HUES48 (cell line): Measurements from ENCODE around the gene SNX13.
"Not testable (repeated sequence)": the region's sequence is repeated elsewhere in the genome, so short reads cannot be mapped to it uniquely, and the experiment has no call there.

Source experiments
- H3K27ac ChIP-seq: one replicate; pipeline ENCODE4 v1.7.0; 2013; ENCODE audit warnings: low read depth, low read length, inconsistent platforms
- H3K27me3 ChIP-seq: 2 replicates; pipeline ENCODE4 v1.6.1; 2013; ENCODE audit warnings: mild to moderate bottlenecking, low read length; ENCODE audit not compliant: control insufficient read depth, insufficient read depth
- H3K36me3 ChIP-seq: 2 replicates; pipeline ENCODE4 v1.6.1; 2013; ENCODE audit warnings: low read length; ENCODE audit not compliant: control insufficient read depth, insufficient read depth
- H3K4me1 ChIP-seq: 2 replicates; pipeline ENCODE4 v1.6.1; 2013; ENCODE audit warnings: mild to moderate bottlenecking, low read length; ENCODE audit not compliant: control insufficient read depth, insufficient read depth
- H3K4me3 ChIP-seq: 2 replicates; pipeline ENCODE4 v1.5.1; 2013; ENCODE audit warnings: mild to moderate bottlenecking, low read depth, low read length
- H3K9ac ChIP-seq: 2 replicates; pipeline ENCODE4 v1.6.1; 2013; ENCODE audit warnings: mild to moderate bottlenecking, low read depth, low read length, moderate library complexity
- H3K9me3 ChIP-seq: 2 replicates; pipeline ENCODE4 v1.6.1; 2013; ENCODE audit warnings: low read length; ENCODE audit not compliant: control insufficient read depth, insufficient read depth

The SNX13 gene

DNA sequence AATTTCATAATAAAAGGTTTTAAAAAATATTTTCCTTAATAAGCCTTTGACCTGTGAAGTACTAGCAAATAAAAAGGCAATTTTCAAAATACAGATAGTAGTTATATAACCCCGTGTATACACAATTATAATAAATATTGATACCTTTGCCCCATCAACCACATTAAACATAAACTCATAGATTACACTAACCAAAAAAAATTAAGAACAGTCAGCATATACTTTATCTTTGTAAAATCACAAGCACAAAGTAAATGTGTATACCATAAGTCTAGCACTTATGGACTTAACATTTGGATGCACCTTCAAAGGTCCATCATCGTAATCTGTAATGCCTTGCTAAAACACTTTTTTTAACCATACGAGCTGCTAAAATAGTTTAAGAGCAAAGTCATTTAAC, 123.4 kb downstream of the SNX13 start:
- H3K4me1 ChIP-seq, result peaks cover 10% of the 10 kb centered on the region; the same call in 1 of the 2 replicates
- no peak overlapping the region for H3K9ac ChIP-seq
- no peak overlapping the region for H3K4me3 ChIP-seq
- H3K9me3 ChIP-seq, result no peaks in the 10 kb centered on the region; the same call in 1 of the 2 replicates
- H3K27me3 ChIP-seq, result no peaks in the 10 kb centered on the region
- H3K27ac ChIP-seq, result no peak overlapping the region
- H3K36me3 ChIP-seq, result peaks cover 18% of the 10 kb centered on the region; the same call in 1 of the 2 replicates

DNA sequence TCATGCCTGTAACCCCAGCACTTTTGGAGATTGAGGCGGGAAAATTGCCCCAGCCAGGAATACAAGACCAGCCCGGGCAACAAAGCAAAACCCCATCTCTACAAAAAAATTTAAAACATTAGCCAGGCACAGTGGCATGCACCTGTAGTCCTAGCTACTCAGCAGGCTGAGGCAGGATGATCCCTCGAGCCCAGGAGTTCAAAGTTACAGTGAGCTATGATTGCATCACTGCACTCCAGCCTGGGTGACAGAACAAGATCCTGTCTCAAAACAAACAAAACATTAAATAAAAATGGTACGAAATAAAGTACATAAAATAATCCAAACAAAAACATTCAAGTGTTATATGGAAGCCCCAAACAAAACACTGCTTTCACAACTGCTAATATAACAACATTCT, 125.0 kb downstream of the SNX13 start:
- no peaks in the 10 kb centered on the region for H3K27me3 ChIP-seq

GRCh38 chr7:17814058-17814457, 126.2 kb downstream of the SNX13 start:
- Histone ChIP-seq H3K9me3 (no peaks in the 10 kb centered on the region; the same call in 1 of the 2 replicates), H3K4me3 (no peak overlapping the region), H3K36me3 (peaks cover 13% of the 10 kb centered on the region; the same call in 1 of the 2 replicates), H3K4me1 (peaks cover 10% of the 10 kb centered on the region; the same call in 1 of the 2 replicates), H3K27me3 (no peaks in the 10 kb centered on the region), H3K9ac (no peak overlapping the region), H3K27ac (no peak overlapping the region)

More for the DNA sequence above, 125.0 kb downstream of the SNX13 start:
- no peak overlapping the region for H3K27ac ChIP-seq
- no peaks in the 10 kb centered on the region; the same call in 1 of the 2 replicates for H3K9me3 ChIP-seq
- H3K36me3 ChIP-seq, result peaks cover 13% of the 10 kb centered on the region; the same call in 1 of the 2 replicates
- no peak overlapping the region for H3K9ac ChIP-seq
- no peak overlapping the region; the same call in 1 of the 2 replicates for H3K4me3 ChIP-seq
- H3K4me1 ChIP-seq, result peaks cover 10% of the 10 kb centered on the region; the same call in 1 of the 2 replicates

- not testable (repeated sequence) for H3K27me3 ChIP-seq, H3K9ac ChIP-seq, H3K4me3 ChIP-seq, H3K36me3 ChIP-seq, H3K4me1 ChIP-seq, H3K9me3 ChIP-seq, H3K27ac ChIP-seq
These were observed 131.1 kb downstream of the SNX13 start for GRCh38 chr7:17809215-17809614.

DNA sequence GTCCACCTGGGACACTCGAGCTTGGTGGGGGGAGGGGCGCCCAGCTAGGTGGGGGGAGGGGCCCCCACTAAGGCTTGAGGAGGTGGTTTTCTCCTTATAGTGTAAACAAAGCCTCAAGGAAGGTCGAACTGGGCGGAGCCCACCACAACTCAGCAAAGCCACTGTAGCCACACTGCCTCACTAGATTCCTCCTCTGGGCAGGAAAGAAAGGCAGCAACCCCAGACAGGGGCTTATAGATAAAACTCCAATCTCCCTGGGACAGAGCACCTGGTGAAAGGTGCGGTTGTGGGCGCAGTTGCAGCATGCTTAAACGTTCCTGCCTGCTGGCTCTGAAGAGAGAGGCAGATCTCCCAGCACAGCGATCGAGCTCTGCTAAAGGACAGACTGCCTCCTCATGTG, 133.1 kb downstream of the SNX13 start:
- H3K9ac ChIP-seq, result no peak overlapping the region
- H3K4me3 ChIP-seq, result no peak overlapping the region
- no peak overlapping the region for H3K27ac ChIP-seq
- peaks cover 3% of the 10 kb centered on the region for H3K4me1 ChIP-seq
- H3K36me3 ChIP-seq, result peaks cover 5% of the 10 kb centered on the region
- H3K9me3 ChIP-seq, result no peaks in the 10 kb centered on the region; the same call in 1 of the 2 replicates
- no peaks in the 10 kb centered on the region for H3K27me3 ChIP-seq

GRCh38 chr7:17806631-17807030, 133.7 kb downstream of the SNX13 start:
- Histone ChIP-seq H3K9me3 (no peaks in the 10 kb centered on the region; the same call in 1 of the 2 replicates), H3K36me3 (peaks cover 5% of the 10 kb centered on the region), H3K27ac (no peak overlapping the region), H3K4me3 (no peak overlapping the region), H3K27me3 (no peaks in the 10 kb centered on the region), H3K9ac (no peak overlapping the region), H3K4me1 (peaks cover 3% of the 10 kb centered on the region)

DNA sequence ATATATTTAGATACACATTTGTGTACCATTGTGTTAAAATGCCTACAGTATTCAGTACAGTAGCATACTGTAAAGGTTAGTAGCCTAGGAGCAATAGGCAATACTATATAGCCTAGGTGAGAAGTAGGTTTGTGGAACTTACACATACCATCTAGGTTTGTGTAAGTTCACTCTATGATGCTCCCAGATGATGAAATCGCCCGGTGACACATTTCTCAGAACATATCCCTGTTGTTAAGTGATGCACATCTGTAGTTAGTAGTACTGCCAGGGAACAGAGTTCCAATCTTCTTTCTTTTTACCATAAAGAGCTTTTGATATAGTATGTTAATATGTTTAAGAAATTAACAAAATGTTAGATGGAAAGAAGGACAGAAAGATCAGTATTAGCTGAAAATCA, 138.2 kb downstream of the SNX13 start:
- Histone ChIP-seq H3K9me3 (no peaks in the 10 kb centered on the region), H3K4me3 (no peak overlapping the region), H3K9ac (no peak overlapping the region), H3K36me3 (peaks cover 24% of the 10 kb centered on the region), H3K27me3 (no peaks in the 10 kb centered on the region), H3K4me1 (peaks cover 3% of the 10 kb centered on the region; the same call in 1 of the 2 replicates), H3K27ac (no peak overlapping the region)

GRCh38 chr7:17792075-17792936, 148.0 kb downstream of the SNX13 start:
- peaks cover 3% of the 10 kb centered on the region; the same call in 1 of the 2 replicates for H3K36me3 ChIP-seq
- H3K27ac ChIP-seq, result no peak overlapping the region
- no peaks in the 10 kb centered on the region for H3K27me3 ChIP-seq
- H3K4me1 ChIP-seq, result no peaks in the 10 kb centered on the region
- no peaks in the 10 kb centered on the region for H3K9me3 ChIP-seq
- no peak overlapping the region for H3K4me3 ChIP-seq
- no peak overlapping the region for H3K9ac ChIP-seq

DNA sequence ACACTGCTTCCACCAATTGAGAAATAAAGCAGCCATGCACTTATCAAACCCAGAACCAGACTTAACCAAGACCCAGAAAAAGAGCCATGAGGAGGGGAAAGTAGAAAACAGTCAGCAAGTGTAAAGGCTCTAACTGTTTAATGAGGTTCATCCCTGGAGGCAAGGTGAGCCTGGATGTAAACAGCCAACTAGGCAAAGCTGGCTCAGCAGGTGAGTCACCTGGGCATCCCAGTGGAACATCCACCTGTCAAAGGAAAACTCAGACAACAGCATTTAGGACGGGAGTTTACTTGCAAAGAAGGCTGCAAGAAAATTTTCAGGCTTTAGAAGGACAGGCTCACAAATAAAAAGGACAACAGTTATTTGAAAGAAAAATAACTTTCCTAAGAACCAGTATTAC, 153.0 kb downstream of the SNX13 start:
- Histone ChIP-seq H3K4me3 (no peak overlapping the region), H3K27me3 (no peaks in the 10 kb centered on the region), H3K27ac (no peak overlapping the region), H3K4me1 (no peaks in the 10 kb centered on the region), H3K9ac (no peak overlapping the region), H3K36me3 (no peaks in the 10 kb centered on the region), H3K9me3 (no peaks in the 10 kb centered on the region)

GRCh38 chr7:17786314-17786852, 153.9 kb downstream of the SNX13 start:
- no peaks in the 10 kb centered on the region for H3K9me3 ChIP-seq
- no peak overlapping the region for H3K4me3 ChIP-seq
- H3K9ac ChIP-seq, result no peak overlapping the region
- no peaks in the 10 kb centered on the region for H3K36me3 ChIP-seq
- no peaks in the 10 kb centered on the region for H3K4me1 ChIP-seq
- H3K27me3 ChIP-seq, result no peaks in the 10 kb centered on the region
- no peak overlapping the region for H3K27ac ChIP-seq

- no peaks in the 10 kb centered on the region for H3K4me1 ChIP-seq
- H3K36me3 ChIP-seq, result no peaks in the 10 kb centered on the region
- H3K9me3 ChIP-seq, result no peaks in the 10 kb centered on the region
- no peaks in the 10 kb centered on the region for H3K27me3 ChIP-seq
- no peak overlapping the region for H3K27ac ChIP-seq
- H3K4me3 ChIP-seq, result no peak overlapping the region
- H3K9ac ChIP-seq, result no peak overlapping the region
These were observed 158.1 kb downstream of the SNX13 start for GRCh38 chr7:17782216-17782549.
